ENCODE results near the gene RMI2.

The RMI2 gene

DNA sequence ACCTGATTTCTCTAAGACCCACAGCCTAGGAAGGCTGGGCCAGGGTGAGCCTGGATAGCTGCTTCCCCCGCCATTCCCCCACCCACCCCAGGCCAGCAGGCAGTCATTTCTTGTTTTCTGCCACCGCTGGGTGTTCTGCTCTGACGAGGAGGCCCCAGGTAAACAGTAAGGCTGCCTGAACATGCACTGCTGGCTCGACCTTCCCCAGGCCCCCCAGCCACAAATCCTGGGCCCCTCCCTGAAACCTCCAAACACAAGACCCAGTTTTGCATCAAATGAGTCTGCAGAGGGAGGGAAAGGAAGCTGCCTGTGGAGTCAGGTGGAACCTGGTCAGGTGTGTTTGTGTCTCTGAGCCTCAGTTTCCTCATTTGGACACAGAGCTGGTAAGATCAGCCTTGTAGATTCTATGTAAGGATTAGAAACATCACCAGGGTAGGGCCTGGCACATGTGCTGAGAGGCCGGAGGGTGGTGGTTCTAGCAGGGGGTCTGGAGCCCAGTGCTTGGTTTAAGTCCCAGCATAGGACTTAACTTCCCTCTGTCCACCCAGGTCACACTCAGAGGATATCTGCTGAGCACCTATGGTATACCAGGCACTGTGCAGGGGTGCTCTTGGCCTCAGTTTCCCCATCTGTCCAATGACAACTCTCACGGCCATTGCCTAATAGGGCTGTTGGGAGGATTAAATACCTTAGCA lies 45.2 kb upstream of the RMI2 start:
- TF ChIP-seq, protein P1, sequence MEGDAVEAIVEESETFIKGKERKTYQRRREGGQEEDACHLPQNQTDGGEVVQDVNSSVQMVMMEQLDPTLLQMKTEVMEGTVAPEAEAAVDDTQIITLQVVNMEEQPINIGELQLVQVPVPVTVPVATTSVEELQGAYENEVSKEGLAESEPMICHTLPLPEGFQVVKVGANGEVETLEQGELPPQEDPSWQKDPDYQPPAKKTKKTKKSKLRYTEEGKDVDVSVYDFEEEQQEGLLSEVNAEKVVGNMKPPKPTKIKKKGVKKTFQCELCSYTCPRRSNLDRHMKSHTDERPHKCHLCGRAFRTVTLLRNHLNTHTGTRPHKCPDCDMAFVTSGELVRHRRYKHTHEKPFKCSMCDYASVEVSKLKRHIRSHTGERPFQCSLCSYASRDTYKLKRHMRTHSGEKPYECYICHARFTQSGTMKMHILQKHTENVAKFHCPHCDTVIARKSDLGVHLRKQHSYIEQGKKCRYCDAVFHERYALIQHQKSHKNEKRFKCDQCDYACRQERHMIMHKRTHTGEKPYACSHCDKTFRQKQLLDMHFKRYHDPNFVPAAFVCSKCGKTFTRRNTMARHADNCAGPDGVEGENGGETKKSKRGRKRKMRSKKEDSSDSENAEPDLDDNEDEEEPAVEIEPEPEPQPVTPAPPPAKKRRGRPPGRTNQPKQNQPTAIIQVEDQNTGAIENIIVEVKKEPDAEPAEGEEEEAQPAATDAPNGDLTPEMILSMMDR (IDR thresholded peaks at IDR 0.05; ENCODE audit: insufficient read depth, low read depth, low read length, missing control alignments): no peak
- no peak for DNase-seq (ENCODE audit: low read depth)
- H3K4me3 ChIP-seq (ENCODE audit: low read length): no peak overlapping the region

DNA sequence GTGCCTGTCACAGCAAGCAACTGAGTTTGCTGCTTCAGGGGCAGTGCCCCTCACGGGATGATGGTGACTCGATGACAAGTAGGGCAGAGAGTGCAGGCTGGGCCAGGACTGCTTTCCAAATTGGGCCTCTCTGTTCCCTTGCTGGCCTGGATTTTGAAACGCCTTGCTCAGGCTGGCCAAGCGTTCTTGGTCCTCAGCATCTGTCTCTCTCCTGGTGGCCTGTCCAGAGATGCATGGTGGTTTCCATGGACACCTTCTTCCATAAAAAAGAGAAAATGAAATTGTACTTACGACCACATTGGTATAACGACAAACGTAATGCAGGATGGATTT lies 44.7 kb upstream of the RMI2 start:
- H3K4me3 ChIP-seq (ENCODE audit: low read length): no peak overlapping the region
- DNase-seq (ENCODE audit: low read depth): no peak
- TF ChIP-seq, protein P1 (IDR thresholded peaks at IDR 0.05; ENCODE audit: insufficient read depth, low read depth, low read length, missing control alignments): no peak

DNA sequence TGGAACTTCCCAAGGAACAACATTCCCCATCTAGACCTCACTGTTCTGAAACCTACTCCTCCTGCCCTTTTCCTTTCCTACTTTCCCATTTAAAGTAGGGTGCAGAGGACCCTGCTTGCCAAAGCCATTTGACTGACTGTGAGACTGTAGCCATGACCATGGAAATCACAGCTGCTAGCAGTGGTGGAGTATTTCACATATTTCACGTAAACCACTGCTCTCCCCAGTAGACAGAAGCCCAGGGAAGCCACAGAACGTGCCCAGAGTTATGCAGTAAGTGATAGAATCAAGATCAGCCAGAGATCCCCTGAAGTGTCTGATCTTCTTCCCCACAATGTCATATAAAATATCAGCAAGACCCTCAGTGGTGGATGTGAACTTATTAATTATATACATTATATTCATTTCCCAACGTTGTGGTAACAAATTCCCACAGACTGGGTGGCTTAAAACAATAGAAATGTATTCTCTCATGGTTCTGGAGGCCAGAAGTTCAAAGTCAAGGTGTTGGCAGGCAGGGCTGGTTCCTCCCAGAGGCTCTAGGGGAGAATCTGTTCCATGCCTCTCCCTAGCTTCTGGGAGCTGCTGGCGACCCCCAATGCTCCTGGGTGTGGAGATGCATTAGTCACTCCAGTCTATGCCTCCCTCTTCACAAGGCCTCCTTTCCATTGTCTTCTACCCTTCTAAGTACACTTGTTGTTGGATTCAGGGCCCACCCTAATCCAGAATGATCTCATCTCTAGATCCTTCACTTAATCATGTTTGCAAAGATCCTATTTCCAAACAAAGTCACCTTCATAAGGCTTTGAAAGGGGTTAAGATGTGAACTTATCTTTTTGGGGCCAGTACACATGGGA lies 43.4 kb upstream of the RMI2 start:
- DNase-seq (ENCODE audit: low read depth): no peak
- TF ChIP-seq, protein P1 (IDR thresholded peaks at IDR 0.05; ENCODE audit: insufficient read depth, low read depth, low read length, missing control alignments): no peak
- H3K4me3 ChIP-seq (ENCODE audit: low read length): no peak overlapping the region

DNA sequence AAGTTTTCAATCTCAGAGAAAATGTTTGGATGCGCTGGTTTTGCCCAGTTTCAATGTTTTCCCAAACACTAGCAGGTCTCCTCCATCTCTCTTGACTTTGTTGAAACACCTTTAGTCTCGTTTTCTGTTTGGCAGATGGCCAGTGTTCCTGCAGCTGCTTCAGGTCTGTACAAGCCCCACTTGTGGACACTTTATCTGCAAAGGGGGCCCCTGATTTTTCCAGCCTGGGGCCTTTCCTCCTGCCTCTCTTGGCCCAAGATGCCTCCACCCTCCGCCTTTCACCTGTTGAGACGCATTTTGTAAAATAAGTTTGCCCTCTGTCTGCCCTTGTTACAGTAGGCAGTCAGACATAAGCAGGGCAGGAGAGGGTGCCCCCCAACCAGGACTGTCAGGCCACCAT lies 42.3 kb upstream of the RMI2 start:
- no peak overlapping the region for H3K4me3 ChIP-seq (ENCODE audit: low read length)
- TF ChIP-seq, protein P1 (IDR thresholded peaks at IDR 0.05; ENCODE audit: insufficient read depth, low read depth, low read length, missing control alignments): no peak

DNA sequence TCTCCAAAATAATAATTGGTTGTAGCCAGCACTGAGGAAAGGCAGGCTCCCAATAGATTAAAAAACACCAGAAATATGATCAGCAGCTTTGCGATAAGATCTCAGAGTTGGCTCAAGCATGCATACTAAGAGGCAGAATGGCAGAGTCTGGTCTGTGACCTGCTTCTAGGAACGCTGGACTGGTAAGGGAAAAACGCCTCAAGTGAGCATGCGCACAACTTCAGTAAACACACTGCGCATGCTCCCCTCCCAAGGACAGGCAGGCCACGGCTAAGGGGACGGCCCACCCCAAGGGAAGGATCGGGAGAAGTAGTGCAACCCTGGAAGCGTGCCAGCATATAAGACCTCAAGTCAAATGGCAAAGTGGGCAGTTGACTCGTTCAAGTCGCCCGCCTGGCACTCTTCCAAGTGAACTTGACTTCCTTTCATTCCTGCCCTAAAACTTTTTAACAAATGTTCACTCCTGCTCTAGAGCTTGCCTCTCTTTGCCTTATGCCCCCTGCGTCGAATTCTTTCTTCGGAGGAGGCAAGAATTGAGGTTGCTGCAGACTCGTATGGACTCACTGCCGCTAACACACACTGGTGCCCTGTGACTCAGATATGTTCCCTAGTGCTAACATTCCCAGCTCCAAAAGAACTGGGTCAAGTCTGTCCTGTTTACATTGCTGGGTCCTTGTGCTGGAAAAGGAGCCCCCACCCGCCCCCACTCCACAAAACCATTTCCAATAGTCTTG lies 41.7 kb upstream of the RMI2 start:
- no peak overlapping the region for H3K4me3 ChIP-seq (ENCODE audit: low read length)
- TF ChIP-seq, protein P1 (IDR thresholded peaks at IDR 0.05; ENCODE audit: insufficient read depth, low read depth, low read length, missing control alignments): no peak
- peak; percentile 55 for DNase-seq (ENCODE audit: low read depth)

More for the DNA sequence above, 42.3 kb upstream of the RMI2 start:
- DNase-seq (ENCODE audit: low read depth): peak; percentile 65

DNA sequence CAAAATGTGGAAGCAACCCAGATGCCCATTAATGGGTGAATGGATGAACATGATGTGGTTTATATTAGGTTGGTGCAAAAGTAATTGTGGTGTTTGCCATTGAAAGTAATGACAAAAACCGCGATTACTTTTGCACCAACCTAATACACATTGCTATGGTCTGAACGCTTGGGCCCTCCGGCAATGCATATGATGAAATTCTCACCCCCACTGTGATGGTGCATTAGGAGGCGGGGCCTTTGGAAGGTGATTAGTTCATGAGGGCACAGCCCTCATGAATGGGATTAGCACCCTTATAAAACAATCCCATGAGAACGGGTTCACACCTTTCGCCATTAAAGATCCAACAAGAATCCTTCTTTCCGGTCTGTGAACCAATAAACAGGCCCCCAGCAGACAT lies 38.9 kb upstream of the RMI2 start:
- H3K4me3 ChIP-seq (ENCODE audit: low read length): no peak overlapping the region
- TF ChIP-seq, protein P1 (IDR thresholded peaks at IDR 0.05; ENCODE audit: insufficient read depth, low read depth, low read length, missing control alignments): no peak
- no peak for DNase-seq (ENCODE audit: low read depth)
